Measurements from ENCODE around the gene CIPC. TPM values are rescaled to one million over a fixed set of nuclear protein-coding genes. Genes with fewer than 3 reads are reported as not detected.

CIPC gene
- polyA plus RNA-seq, 1 donor from 2014 or later = 36.7 TPM

DNA sequence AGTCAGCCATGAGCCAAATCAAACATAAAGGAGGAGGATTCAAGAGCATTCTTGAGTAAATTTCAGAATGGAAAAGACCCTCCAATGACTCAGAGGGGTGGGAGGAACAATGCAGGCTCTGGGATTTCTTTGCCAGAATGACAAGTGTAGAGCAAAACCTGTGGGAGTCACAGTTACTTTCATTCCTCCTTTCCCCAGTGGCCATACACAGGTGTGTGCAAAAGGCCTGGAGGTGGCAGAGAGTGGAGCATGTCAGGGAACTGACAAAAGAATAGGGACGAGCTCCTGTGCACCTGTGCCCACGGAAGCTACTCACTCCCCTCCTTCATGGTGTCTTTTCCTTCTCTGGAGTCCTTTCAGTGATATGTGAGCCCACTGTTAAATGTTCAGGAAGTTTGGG lies 9.4 kb upstream of the CIPC start:
- Histone ChIP-seq H3K4me2 (ENCODE audit: low read length) (no peak overlapping the region), H2AFZ (ENCODE audit: low read depth, low read length) (no peak overlapping the region), H3K4me3 (ENCODE audit: low read length) (no peak overlapping the region), H3K79me2 (replicated peaks; ENCODE audit: insufficient read depth, low read length) (no peaks in the 10 kb centered on the region), H3K27ac (ENCODE audit: low read length) (no peak overlapping the region), H3K27me3 (ENCODE audit: insufficient read depth, low read depth, low read length) (no peaks in the 10 kb centered on the region), H3K9ac (ENCODE audit: low read length) (no peak overlapping the region), H3K36me3 (ENCODE audit: insufficient read depth, low read length) (no peaks in the 10 kb centered on the region), H3K9me3 (ENCODE audit: low read length) (no peaks in the 10 kb centered on the region), H4K20me1 (ENCODE audit: insufficient read depth) (no peaks in the 10 kb centered on the region), H3F3A (ENCODE audit: insufficient read depth, low read length, poor library complexity, severe bottlenecking) (no peaks in the 10 kb centered on the region), H3K9me2 (ENCODE audit: insufficient read depth, low read length) (no peaks in the 10 kb centered on the region)
- no peak for TF ChIP-seq MXI1 (conservative IDR thresholded peaks at IDR 0.05; ENCODE audit: poor library complexity, severe bottlenecking)
- TF ChIP-seq, protein P1, sequence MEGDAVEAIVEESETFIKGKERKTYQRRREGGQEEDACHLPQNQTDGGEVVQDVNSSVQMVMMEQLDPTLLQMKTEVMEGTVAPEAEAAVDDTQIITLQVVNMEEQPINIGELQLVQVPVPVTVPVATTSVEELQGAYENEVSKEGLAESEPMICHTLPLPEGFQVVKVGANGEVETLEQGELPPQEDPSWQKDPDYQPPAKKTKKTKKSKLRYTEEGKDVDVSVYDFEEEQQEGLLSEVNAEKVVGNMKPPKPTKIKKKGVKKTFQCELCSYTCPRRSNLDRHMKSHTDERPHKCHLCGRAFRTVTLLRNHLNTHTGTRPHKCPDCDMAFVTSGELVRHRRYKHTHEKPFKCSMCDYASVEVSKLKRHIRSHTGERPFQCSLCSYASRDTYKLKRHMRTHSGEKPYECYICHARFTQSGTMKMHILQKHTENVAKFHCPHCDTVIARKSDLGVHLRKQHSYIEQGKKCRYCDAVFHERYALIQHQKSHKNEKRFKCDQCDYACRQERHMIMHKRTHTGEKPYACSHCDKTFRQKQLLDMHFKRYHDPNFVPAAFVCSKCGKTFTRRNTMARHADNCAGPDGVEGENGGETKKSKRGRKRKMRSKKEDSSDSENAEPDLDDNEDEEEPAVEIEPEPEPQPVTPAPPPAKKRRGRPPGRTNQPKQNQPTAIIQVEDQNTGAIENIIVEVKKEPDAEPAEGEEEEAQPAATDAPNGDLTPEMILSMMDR (IDR thresholded peaks at IDR 0.05; ENCODE audit: poor library complexity, severe bottlenecking) = no peak
- TF ChIP-seq EP300 (conservative IDR thresholded peaks at IDR 0.05; ENCODE audit: poor library complexity, severe bottlenecking) = no peak
- no peak for TF ChIP-seq EZH2 (IDR thresholded peaks at IDR 0.05; ENCODE audit: borderline replicate concordance, insufficient read depth, low read length, poor library complexity, severe bottlenecking)
- no peak for TF ChIP-seq SMC3 (conservative IDR thresholded peaks at IDR 0.05; ENCODE audit: poor library complexity)
- TF ChIP-seq REST (IDR thresholded peaks at IDR 0.05; ENCODE audit: borderline replicate concordance) = no peak
- TF ChIP-seq RAD21 (conservative IDR thresholded peaks at IDR 0.05) = no peak
- no peak for TF ChIP-seq TAF1 (IDR thresholded peaks at IDR 0.05; ENCODE audit: low read depth)
- TF ChIP-seq POLR2AphosphoS5 (IDR thresholded peaks at IDR 0.05) = no peak

DNA sequence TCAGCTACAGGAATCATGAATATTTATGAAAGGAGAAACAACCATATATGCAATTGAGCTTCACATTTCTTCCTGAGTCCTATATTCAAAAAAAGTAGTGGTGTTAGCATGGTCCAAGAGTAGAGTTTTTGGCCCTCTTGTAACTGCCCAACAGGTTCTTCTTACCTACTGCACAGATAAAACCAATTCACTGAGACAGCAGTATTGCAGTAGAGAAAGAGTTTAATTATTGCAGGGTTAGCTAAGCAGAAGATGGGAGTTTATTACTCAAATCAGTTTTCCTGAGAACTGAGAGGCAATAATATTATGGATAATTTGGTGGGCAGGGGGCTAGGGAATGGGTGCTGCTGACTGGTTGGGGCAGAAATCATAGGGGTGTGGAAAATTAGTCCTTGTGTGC lies 6.5 kb upstream of the CIPC start:
- Histone ChIP-seq H4K20me1 (ENCODE audit: insufficient read depth) (no peaks in the 10 kb centered on the region), H3K4me2 (ENCODE audit: low read length) (no peak overlapping the region), H3K9me3 (ENCODE audit: low read length) (no peaks in the 10 kb centered on the region), H3K27ac (ENCODE audit: low read length) (no peak overlapping the region), H3K36me3 (ENCODE audit: insufficient read depth, low read length) (no peaks in the 10 kb centered on the region), H3K9ac (ENCODE audit: low read length) (no peak overlapping the region), H3K9me2 (ENCODE audit: insufficient read depth, low read length) (no peaks in the 10 kb centered on the region), H2AFZ (ENCODE audit: low read depth, low read length) (no peak overlapping the region), H3K4me3 (ENCODE audit: low read length) (no peak overlapping the region), H3K79me2 (replicated peaks; ENCODE audit: insufficient read depth, low read length) (no peaks in the 10 kb centered on the region), H3F3A (ENCODE audit: insufficient read depth, low read length, poor library complexity, severe bottlenecking) (no peaks in the 10 kb centered on the region), H3K27me3 (ENCODE audit: insufficient read depth, low read depth, low read length) (no peaks in the 10 kb centered on the region)
- no peak for TF ChIP-seq EZH2 (IDR thresholded peaks at IDR 0.05; ENCODE audit: borderline replicate concordance, insufficient read depth, low read length, poor library complexity, severe bottlenecking)
- TF ChIP-seq EP300 (conservative IDR thresholded peaks at IDR 0.05; ENCODE audit: poor library complexity, severe bottlenecking) = no peak
- TF ChIP-seq POLR2AphosphoS5 (IDR thresholded peaks at IDR 0.05) = no peak
- TF ChIP-seq, protein P1 (IDR thresholded peaks at IDR 0.05; ENCODE audit: poor library complexity, severe bottlenecking) = no peak
- TF ChIP-seq SMC3 (conservative IDR thresholded peaks at IDR 0.05; ENCODE audit: poor library complexity) = no peak

All from neural cell (in vitro differentiated cells).